Measurements from ENCODE around the gene ARHGAP21.

- TF ChIP-seq CTCF (IDR thresholded peaks at IDR 0.05 in 4 of 5, conservative IDR thresholded peaks at IDR 0.05 in 1 of 5) (no peak), POLR2A (IDR thresholded peaks at IDR 0.05) (no peak)
Observed at GRCh38 chr10:24579906-24580305, 143.8 kb downstream of the ARHGAP21 start.
